DND-41 (cell line): ENCODE data around the gene ALDH1L1.

Source experiments
- ATAC-seq: fragments of 200-7000 bp; cut with Tn5 transposase; 3 replicates; pipeline ENCODE4 v1.9.1; 2021; ENCODE audit warnings: low read depth; ENCODE audit not compliant: insufficient read depth
- DNase-seq: peaks from one replicate; pipeline ENCODE4 v3.0.0-alpha.2; 2020
- H2AFZ ChIP-seq: 2 replicates; pipeline ENCODE4 v1.6.0; 2012; ENCODE audit warnings: low read depth, low read length
- H3K27ac ChIP-seq: 2 replicates; pipeline ENCODE4 v1.5.1; 2012; ENCODE audit warnings: low read length, inconsistent platforms
- H3K27me3 ChIP-seq: fragments of 200-600 bp; sonication (generic); 2 replicates; pipeline ENCODE4 v1.6.0; 2012; ENCODE audit warnings: low read length, mild to moderate bottlenecking, inconsistent platforms; ENCODE audit not compliant: insufficient read depth, poor library complexity
- H3K36me3 ChIP-seq: 2 replicates; pipeline ENCODE4 v1.5.1; 2012; ENCODE audit warnings: low read length, inconsistent platforms; ENCODE audit not compliant: insufficient read depth
- H3K4me1 ChIP-seq: 2 replicates; pipeline ENCODE4 v1.5.1; 2012; ENCODE audit warnings: mild to moderate bottlenecking, low read length; ENCODE audit not compliant: insufficient read depth
- H3K4me2 ChIP-seq: 2 replicates; pipeline ENCODE4 v1.6.0; 2012; ENCODE audit warnings: mild to moderate bottlenecking, moderate library complexity, low read length, inconsistent platforms; ENCODE audit not compliant: insufficient read depth
- H3K4me3 ChIP-seq, 2 experiments: fragments of 200-600 bp in 1 of 2; shearing (Covaris generic) in 1 of 2; 2 replicates each; pipeline ENCODE4 v1.5.1; 2012 to 2016; ENCODE audit warnings: inconsistent platforms in 2 of 2, low read length in 2 of 2, mild to moderate bottlenecking in 2 of 2, low read depth in 1 of 2, moderate library complexity in 1 of 2
- H3K79me2 ChIP-seq: 2 replicates; pipeline ENCODE4 v1.6.0; 2012; ENCODE audit warnings: low read length, inconsistent platforms; ENCODE audit not compliant: insufficient read depth
- H3K9ac ChIP-seq: 2 replicates; pipeline ENCODE4 v1.6.0; 2012; ENCODE audit warnings: low read depth, mild to moderate bottlenecking, inconsistent platforms, low read length, moderate library complexity
- H3K9me3 ChIP-seq: 2 replicates; pipeline ENCODE4 v1.5.1; 2012; ENCODE audit warnings: low read length, moderate library complexity, mild to moderate bottlenecking, inconsistent platforms; ENCODE audit not compliant: insufficient read depth, severe bottlenecking
- H4K20me1 ChIP-seq: 2 replicates; pipeline ENCODE4 v1.6.0; 2012; ENCODE audit warnings: low read length; ENCODE audit not compliant: insufficient read depth
- CTCF ChIP-seq: IDR thresholded peaks from 2 replicates; pipeline ENCODE4 v1.5.1; 2012; ENCODE audit warnings: borderline replicate concordance, low read length, moderate library complexity, mild to moderate bottlenecking; ENCODE audit not compliant: poor library complexity, severe bottlenecking; ENCODE audit errors: extremely low read depth
- EZH2 ChIP-seq: IDR thresholded peaks from 3 replicates; pipeline ENCODE4 v1.6.1; 2012; ENCODE audit warnings: borderline replicate concordance, low read depth, mild to moderate bottlenecking, moderate library complexity, low read length, inconsistent platforms; ENCODE audit not compliant: severe bottlenecking

Gene ALDH1L1

GRCh38 chr3:126186271-126186670, 5.9 kb upstream of the ALDH1L1 start:
- no peak overlapping the region for H3K4me3 ChIP-seq
- no peak overlapping the region for H3K9ac ChIP-seq
- no peaks in the 10 kb centered on the region for H3K9me3 ChIP-seq
- DNase-seq (no peak), ATAC-seq (no peak)
- TF ChIP-seq CTCF = no peak
- no peak for TF ChIP-seq EZH2
- no peaks in the 10 kb centered on the region for H3K4me1 ChIP-seq
- H3K36me3 ChIP-seq = no peaks in the 10 kb centered on the region
- no peaks in the 10 kb centered on the region for H4K20me1 ChIP-seq
- no peak overlapping the region for H3K4me2 ChIP-seq
- H3K79me2 ChIP-seq = no peaks in the 10 kb centered on the region
- H3K27ac ChIP-seq = no peak overlapping the region
- H2AFZ ChIP-seq = no peak overlapping the region
- H3K27me3 ChIP-seq = no peaks in the 10 kb centered on the region

DNA sequence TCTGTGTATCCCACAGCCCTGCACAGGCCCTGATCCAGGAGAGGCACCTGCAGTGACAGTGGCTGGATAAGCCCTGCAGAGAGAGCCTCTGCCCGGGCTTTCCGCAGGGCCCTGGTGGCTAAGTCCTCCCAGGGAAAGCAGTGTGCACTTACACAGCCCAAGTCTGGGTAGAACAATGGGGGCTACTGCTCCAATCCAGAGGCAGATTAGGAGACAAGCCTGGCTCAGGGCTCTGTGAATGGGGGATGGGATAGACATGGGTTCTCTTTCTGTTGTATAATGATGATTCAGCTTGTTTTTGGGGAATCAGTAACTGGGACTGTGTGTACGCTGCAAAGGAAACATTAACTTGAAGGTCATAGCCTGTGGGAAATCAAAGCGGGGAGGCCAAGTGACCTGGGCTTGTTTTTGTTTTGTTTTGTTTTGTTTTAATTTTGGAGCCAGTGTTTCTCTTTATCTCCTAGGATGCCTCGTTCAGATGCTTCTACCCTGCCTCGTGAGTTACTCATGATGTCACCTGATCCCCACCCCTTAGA, 4.1 kb upstream of the ALDH1L1 start:
- Histone ChIP-seq H3K27ac (no peak overlapping the region), H2AFZ (no peak overlapping the region), H3K36me3 (no peaks in the 10 kb centered on the region), H3K4me3 (no peak overlapping the region), H3K79me2 (no peaks in the 10 kb centered on the region), H3K9me3 (no peaks in the 10 kb centered on the region), H3K4me1 (no peaks in the 10 kb centered on the region), H4K20me1 (no peaks in the 10 kb centered on the region), H3K4me2 (no peak overlapping the region), H3K9ac (no peak overlapping the region), H3K27me3 (no peaks in the 10 kb centered on the region)
- DNase-seq (no peak), ATAC-seq (no peak)
- TF ChIP-seq EZH2 (no peak), CTCF (no peak)

DNA sequence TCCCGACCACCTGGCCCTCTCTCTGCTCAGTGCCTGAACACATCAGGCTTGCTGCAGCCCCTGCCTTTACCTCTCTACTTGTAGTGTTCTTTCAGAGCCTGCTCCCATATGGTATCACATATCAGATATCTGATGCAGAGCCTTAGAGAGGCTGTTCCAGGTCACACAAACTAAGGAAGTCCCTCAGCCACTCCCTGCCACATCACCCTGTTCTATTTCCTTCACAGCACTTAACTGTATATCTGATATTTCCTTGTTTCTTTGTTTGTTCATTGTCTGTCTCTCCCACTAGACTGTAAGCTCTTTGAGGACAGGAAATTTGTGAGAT, 976 bp upstream of the ALDH1L1 start:
- no peak overlapping the region for H3K4me3 ChIP-seq
- H3K79me2 ChIP-seq = no peaks in the 10 kb centered on the region
- H4K20me1 ChIP-seq = no peaks in the 10 kb centered on the region
- no peak for ATAC-seq
- H3K4me2 ChIP-seq = no peak overlapping the region
- H2AFZ ChIP-seq = no peak overlapping the region
- DNase-seq = no peak
- H3K27ac ChIP-seq = no peak overlapping the region
- no peaks in the 10 kb centered on the region for H3K4me1 ChIP-seq
- no peak overlapping the region for H3K9ac ChIP-seq
- no peaks in the 10 kb centered on the region for H3K36me3 ChIP-seq
- H3K9me3 ChIP-seq = no peaks in the 10 kb centered on the region
- no peaks in the 10 kb centered on the region for H3K27me3 ChIP-seq
- TF ChIP-seq EZH2 = no peak
- TF ChIP-seq CTCF = no peak
